WERI-Rb-1 (cell line): ENCODE results near the gene BCKDHB.
"Not testable (repeated sequence)": the region's sequence is repeated elsewhere in the genome, so short reads cannot be mapped to it uniquely, and the experiment has no call there.

Source experiments
- DNase-seq: peaks from one replicate; pipeline ENCODE4 v3.0.0-alpha.2; 2020
- H3K27ac ChIP-seq: fragments of 250-450 bp; sonication (Bioruptor Pico); 2 replicates; pipeline ENCODE4 v1.5.1; 2020; ENCODE audit warnings: mild to moderate bottlenecking, moderate library complexity
- H3K27me3 ChIP-seq: fragments of 250-450 bp; sonication (Bioruptor Pico); 2 replicates; pipeline ENCODE4 v1.5.1; 2021; ENCODE audit warnings: mild to moderate bottlenecking, low read depth, moderate library complexity; ENCODE audit not compliant: insufficient read depth, severe bottlenecking
- H3K36me3 ChIP-seq: fragments of 250-450 bp; sonication (Bioruptor Pico); 2 replicates; pipeline ENCODE4 v1.5.1; 2020; ENCODE audit warnings: mild to moderate bottlenecking, moderate library complexity
- H3K4me3 ChIP-seq: 2 replicates; pipeline ENCODE4 v1.5.1; 2011; ENCODE audit warnings: low read depth, mild to moderate bottlenecking, control low read depth, low read length
- H3K9me3 ChIP-seq: fragments of 250-450 bp; sonication (Bioruptor Pico); 2 replicates; pipeline ENCODE4 v1.5.1; 2021; ENCODE audit warnings: mild to moderate bottlenecking, moderate library complexity; ENCODE audit not compliant: severe bottlenecking
- CTCF ChIP-seq: IDR thresholded peaks from 2 replicates; pipeline ENCODE4 v1.5.1; 2011; ENCODE audit warnings: low read depth, mild to moderate bottlenecking, control low read depth, inconsistent platforms, low read length

Gene BCKDHB

GRCh38 chr6:80210618-80211017, 104.1 kb downstream of the BCKDHB start:
- no peaks in the 10 kb centered on the region for H3K27me3 ChIP-seq
- H3K9me3 ChIP-seq: no peaks in the 10 kb centered on the region
- no peak overlapping the region for H3K4me3 ChIP-seq
- H3K36me3 ChIP-seq: no peaks in the 10 kb centered on the region
- DNase-seq: no peak
- H3K27ac ChIP-seq: no peak overlapping the region
- TF ChIP-seq CTCF: no peak

- H3K4me3 ChIP-seq: no peak overlapping the region
- no peaks in the 10 kb centered on the region for H3K36me3 ChIP-seq
- DNase-seq: no peak
- no peak for TF ChIP-seq CTCF
- no peaks in the 10 kb centered on the region for H3K9me3 ChIP-seq
- no peak overlapping the region for H3K27ac ChIP-seq
- H3K27me3 ChIP-seq: no peaks in the 10 kb centered on the region
These were observed 104.8 kb downstream of the BCKDHB start for GRCh38 chr6:80211286-80211685.

- not testable (repeated sequence) for H3K9me3 ChIP-seq, DNase-seq, H3K27ac ChIP-seq, H3K36me3 ChIP-seq, H3K4me3 ChIP-seq, H3K27me3 ChIP-seq
These were observed 105.4 kb downstream of the BCKDHB start for GRCh38 chr6:80211890-80212289.

GRCh38 chr6:80214436-80215022, 108.1 kb downstream of the BCKDHB start:
- no peaks in the 10 kb centered on the region for H3K36me3 ChIP-seq
- peak; percentile 23 for DNase-seq

GRCh38 chr6:80215063-80215462, 108.6 kb downstream of the BCKDHB start:
- Histone ChIP-seq H3K36me3 (no peaks in the 10 kb centered on the region), H3K4me3 (no peak overlapping the region), H3K9me3 (no peaks in the 10 kb centered on the region), H3K27ac (no peak overlapping the region), H3K27me3 (no peaks in the 10 kb centered on the region)
- no peak for TF ChIP-seq CTCF
- no peak for DNase-seq

More at GRCh38 chr6:80214436-80215022, 108.1 kb downstream of the BCKDHB start:
- Histone ChIP-seq H3K27me3 (no peaks in the 10 kb centered on the region), H3K9me3 (no peaks in the 10 kb centered on the region), H3K4me3 (no peak overlapping the region), H3K27ac (no peak overlapping the region)
- TF ChIP-seq CTCF: peak; percentile 67

- DNase-seq: no peak
- H3K27ac ChIP-seq: no peak overlapping the region
- no peaks in the 10 kb centered on the region for H3K9me3 ChIP-seq
These were observed 111.3 kb downstream of the BCKDHB start for GRCh38 chr6:80217794-80218193.

More at GRCh38 chr6:80217794-80218193, 111.3 kb downstream of the BCKDHB start:
- TF ChIP-seq CTCF: no peak
- H3K27me3 ChIP-seq: no peaks in the 10 kb centered on the region
- no peak overlapping the region for H3K4me3 ChIP-seq
- H3K36me3 ChIP-seq: no peaks in the 10 kb centered on the region
